DND-41 (cell line): ENCODE data around the gene RALGAPA2.

Source experiments
- EZH2 ChIP-seq: IDR thresholded peaks from 3 replicates; pipeline ENCODE4 v1.6.1; 2012; ENCODE audit warnings: borderline replicate concordance, low read depth, mild to moderate bottlenecking, moderate library complexity, low read length, inconsistent platforms; ENCODE audit not compliant: severe bottlenecking
- TF ChIP-seq, protein P1 (sequence below): IDR thresholded peaks from 2 replicates; pipeline ENCODE4 v1.5.1; 2012; ENCODE audit warnings: borderline replicate concordance, low read length, moderate library complexity, mild to moderate bottlenecking; ENCODE audit not compliant: poor library complexity, severe bottlenecking; ENCODE audit errors: extremely low read depth

- TF ChIP-seq, protein P1, sequence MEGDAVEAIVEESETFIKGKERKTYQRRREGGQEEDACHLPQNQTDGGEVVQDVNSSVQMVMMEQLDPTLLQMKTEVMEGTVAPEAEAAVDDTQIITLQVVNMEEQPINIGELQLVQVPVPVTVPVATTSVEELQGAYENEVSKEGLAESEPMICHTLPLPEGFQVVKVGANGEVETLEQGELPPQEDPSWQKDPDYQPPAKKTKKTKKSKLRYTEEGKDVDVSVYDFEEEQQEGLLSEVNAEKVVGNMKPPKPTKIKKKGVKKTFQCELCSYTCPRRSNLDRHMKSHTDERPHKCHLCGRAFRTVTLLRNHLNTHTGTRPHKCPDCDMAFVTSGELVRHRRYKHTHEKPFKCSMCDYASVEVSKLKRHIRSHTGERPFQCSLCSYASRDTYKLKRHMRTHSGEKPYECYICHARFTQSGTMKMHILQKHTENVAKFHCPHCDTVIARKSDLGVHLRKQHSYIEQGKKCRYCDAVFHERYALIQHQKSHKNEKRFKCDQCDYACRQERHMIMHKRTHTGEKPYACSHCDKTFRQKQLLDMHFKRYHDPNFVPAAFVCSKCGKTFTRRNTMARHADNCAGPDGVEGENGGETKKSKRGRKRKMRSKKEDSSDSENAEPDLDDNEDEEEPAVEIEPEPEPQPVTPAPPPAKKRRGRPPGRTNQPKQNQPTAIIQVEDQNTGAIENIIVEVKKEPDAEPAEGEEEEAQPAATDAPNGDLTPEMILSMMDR: no peak
- no peak for TF ChIP-seq EZH2
Measured at GRCh38 chr20:20761301-20761700, 48.9 kb upstream of the RALGAPA2 start.
